HepG2 (cell line): ENCODE data around the gene ZNF189. TPM values are rescaled to one million over a fixed set of nuclear protein-coding genes. Genes with fewer than 3 reads are reported as not detected.
A peak's percentile ranks its signal among the peaks of the same experiment; 100 is the strongest.

Source experiments
- AHR ChIP-seq: IDR thresholded peaks from 2 replicates; pipeline ENCODE4 v1.6.1; 2018; ENCODE audit warnings: missing genetic modification reagents, missing compliant biosample characterization
- DPF2 ChIP-seq: sonication (generic); formaldehyde crosslinking; IDR thresholded peaks from 2 replicates; pipeline ENCODE4 v1.4.0; 2020; ENCODE audit warnings: mild to moderate bottlenecking, low read depth, missing genetic modification reagents, borderline replicate concordance
- HDAC1 ChIP-seq: sonication (generic); formaldehyde crosslinking; IDR thresholded peaks from 2 replicates; pipeline ENCODE4 v1.5.1; 2020; ENCODE audit warnings: mild to moderate bottlenecking, missing genetic modification reagents
- HINFP ChIP-seq: sonication (generic); formaldehyde crosslinking; IDR thresholded peaks from 2 replicates; pipeline ENCODE4 v1.4.0; 2020; ENCODE audit warnings: low read depth, mild to moderate bottlenecking, missing genetic modification reagents
- IRX3 ChIP-seq: sonication (generic); formaldehyde crosslinking; IDR thresholded peaks from 2 replicates; pipeline ENCODE4 v1.8.1; 2023; ENCODE audit warnings: mild to moderate bottlenecking, low read depth, missing genetic modification reagents, borderline replicate concordance
- KAT2B ChIP-seq: fragments of 150-350 bp; IDR thresholded peaks from 2 replicates; pipeline ENCODE4 v1.6.1; 2014; ENCODE audit warnings: low read depth, low read length, borderline replicate concordance
- KDM2A ChIP-seq: sonication (generic); formaldehyde crosslinking; IDR thresholded peaks from 2 replicates; pipeline ENCODE4 v1.4.0; 2020; ENCODE audit warnings: low read depth, missing genetic modification reagents, borderline replicate concordance
- MXD3 ChIP-seq: IDR thresholded peaks from 2 replicates; pipeline ENCODE4 v1.6.1; 2016; ENCODE audit warnings: mild to moderate bottlenecking, missing biosample characterization, missing genetic modification reagents
- NFRKB ChIP-seq: fragments of 450-650 bp; IDR thresholded peaks from 2 replicates; pipeline ENCODE4 v1.6.1; 2017
- RAD51 ChIP-seq: fragments of 450-650 bp; IDR thresholded peaks from 2 replicates; pipeline ENCODE4 v1.6.1; 2016; ENCODE audit warnings: borderline replicate concordance
- SALL1 ChIP-seq: sonication (generic); formaldehyde crosslinking; IDR thresholded peaks from 2 replicates; pipeline ENCODE4 v1.8.0; 2022; ENCODE audit warnings: mild to moderate bottlenecking, missing genetic modification reagents
- SMARCE1 ChIP-seq: fragments of 450-650 bp; IDR thresholded peaks from 2 replicates; pipeline ENCODE4 v1.6.1; 2017; ENCODE audit warnings: borderline replicate concordance
- SNAI1 ChIP-seq: sonication (generic); formaldehyde crosslinking; IDR thresholded peaks from 2 replicates; pipeline ENCODE4 v1.5.0; 2020; ENCODE audit warnings: mild to moderate bottlenecking, missing genetic modification reagents, borderline replicate concordance
- SNAPC2 ChIP-seq: sonication (generic); formaldehyde crosslinking; IDR thresholded peaks from 2 replicates; pipeline ENCODE4 v1.8.1; 2022; ENCODE audit warnings: mild to moderate bottlenecking, missing genetic modification reagents
- SP4 ChIP-seq: sonication (generic); formaldehyde crosslinking; IDR thresholded peaks from 2 replicates; pipeline ENCODE4 v1.8.1; 2023; ENCODE audit warnings: mild to moderate bottlenecking, missing genetic modification reagents
- ZEB1 ChIP-seq: IDR thresholded peaks from 2 replicates; pipeline ENCODE4 v1.6.1; 2012; ENCODE audit warnings: mild to moderate bottlenecking, low read depth, inconsistent platforms; ENCODE audit not compliant: insufficient replicate concordance
- ZFP36L1 ChIP-seq: sonication (generic); formaldehyde crosslinking; IDR thresholded peaks from 2 replicates; pipeline ENCODE4 v1.8.0; 2022; ENCODE audit warnings: mild to moderate bottlenecking, missing genetic modification reagents, moderate library complexity
- ZFYVE20 ChIP-seq: sonication (generic); formaldehyde crosslinking; IDR thresholded peaks from 2 replicates; pipeline ENCODE4 v1.8.0; 2023; ENCODE audit warnings: low read depth, mild to moderate bottlenecking, moderate library complexity, missing genetic modification reagents, borderline replicate concordance
- ZNF20 ChIP-seq: sonication (generic); formaldehyde crosslinking; IDR thresholded peaks from 2 replicates; pipeline ENCODE4 v1.4.0; 2020; ENCODE audit warnings: mild to moderate bottlenecking, moderate library complexity, missing genetic modification reagents
- ZNF292 ChIP-seq: sonication (generic); formaldehyde crosslinking; IDR thresholded peaks from 2 replicates; pipeline ENCODE4 v1.8.1; 2022; ENCODE audit warnings: mild to moderate bottlenecking, low read depth, missing genetic modification reagents, borderline replicate concordance
- ZNF331 ChIP-seq: sonication (generic); formaldehyde crosslinking; IDR thresholded peaks from 2 replicates; pipeline ENCODE4 v1.4.0; 2020; ENCODE audit warnings: missing genetic modification reagents
- ZNF441 ChIP-seq: sonication (generic); formaldehyde crosslinking; IDR thresholded peaks from 2 replicates; pipeline ENCODE4 v1.7.0; 2021; ENCODE audit warnings: missing genetic modification reagents, borderline replicate concordance
- ZNF556 ChIP-seq: sonication (generic); formaldehyde crosslinking; IDR thresholded peaks from 2 replicates; pipeline ENCODE4 v1.4.0; 2020; ENCODE audit warnings: mild to moderate bottlenecking, missing genetic modification reagents, borderline replicate concordance
- ZNF563 ChIP-seq: sonication (generic); formaldehyde crosslinking; IDR thresholded peaks from 2 replicates; pipeline ENCODE4 v1.8.0; 2022; ENCODE audit warnings: mild to moderate bottlenecking, moderate library complexity, missing genetic modification reagents
- ZNF597 ChIP-seq: sonication (generic); formaldehyde crosslinking; IDR thresholded peaks from 2 replicates; pipeline ENCODE4 v1.5.0; 2020; ENCODE audit warnings: missing genetic modification reagents
- ZNF615 ChIP-seq: sonication (generic); formaldehyde crosslinking; IDR thresholded peaks from 2 replicates; pipeline ENCODE4 v1.5.0; 2020; ENCODE audit warnings: mild to moderate bottlenecking, missing genetic modification reagents, borderline replicate concordance
- ZNF747 ChIP-seq: sonication (generic); formaldehyde crosslinking; IDR thresholded peaks from 2 replicates; pipeline ENCODE4 v1.8.1; 2023; ENCODE audit warnings: missing genetic modification reagents, mild to moderate bottlenecking, borderline replicate concordance
- ZNF839 ChIP-seq: sonication (generic); formaldehyde crosslinking; IDR thresholded peaks from 2 replicates; pipeline ENCODE4 v1.4.0; 2020; ENCODE audit warnings: missing genetic modification reagents, mild to moderate bottlenecking, borderline replicate concordance
- polyA plus RNA-seq, 8 experiments: library from polyadenylated mRNA; depleted of rRNA in 3 of 8; stranded (reverse) in 7 of 8; unstranded in 1 of 8; fragments of >200 nt; fragmentation: Illumina TruSeq in 4 of 8; extraction: Trizol in 4 of 8; gene quantifications; 2 replicates each; pipeline versions ENCODE4 v1.2.1 to v1.2.3, GENCODE V29; 2011 to 2016; ENCODE audit warnings: low read depth in 4 of 8, missing spikeins in 1 of 8, mixed read lengths in 1 of 8; ENCODE audit not compliant: insufficient read depth in 1 of 8
- total RNA-seq, 5 experiments: library from RNA; depleted of rRNA; stranded (reverse); fragments of >200 nt; fragmentation: Illumina TruSeq; extraction: Trizol; gene quantifications; 2 replicates each; pipeline ENCODE4 v1.2.3, GENCODE V29; 2016; ENCODE audit warnings: low read depth in 1 of 5
- TF ChIP-seq, protein P1 (sequence below): IDR thresholded peaks from 2 replicates; pipeline ENCODE4 v1.6.1; 2012; ENCODE audit warnings: inconsistent platforms

Gene ZNF189
- total and polyA plus RNA-seq, 2 of the 13 experiments (the other 11 are each of a cell fraction or from before 2014, with no cell fraction given) = 8.4 to 50.0 TPM

- TF ChIP-seq ZNF597 (CRISPR knock-in tag) (no peak), HINFP (CRISPR knock-in tag) (no peak), ZNF441 (CRISPR knock-in tag) (no peak), SP4 (CRISPR knock-in tag) (no peak), ZNF292 (CRISPR knock-in tag) (peak; percentile 69; the same call in 1 of the 2 replicates), ZNF20 (CRISPR knock-in tag) (no peak), ZFYVE20 (no peak), AHR (CRISPR knock-in tag) (no peak), ZEB1 (no peak), RAD51 (no peak), NFRKB (no peak), KAT2B (no peak), SALL1 (CRISPR knock-in tag) (no peak; the same call in 1 of the 2 replicates), KDM2A (CRISPR knock-in tag) (no peak), HDAC1 (CRISPR knock-in tag) (peak; percentile 84), ZNF615 (CRISPR knock-in tag) (no peak), ZNF563 (CRISPR knock-in tag) (no peak), SMARCE1 (no peak), ZNF747 (no peak), ZNF331 (CRISPR knock-in tag) (peak; percentile 31; the same call in 1 of the 2 replicates), DPF2 (no peak), SNAPC2 (CRISPR knock-in tag) (no peak), MXD3 (CRISPR knock-in tag) (no peak), ZFP36L1 (CRISPR knock-in tag) (no peak), IRX3 (no peak), ZNF556 (CRISPR knock-in tag) (no peak), SNAI1 (CRISPR knock-in tag) (no peak), ZNF839 (no peak)
- TF ChIP-seq, protein P1, sequence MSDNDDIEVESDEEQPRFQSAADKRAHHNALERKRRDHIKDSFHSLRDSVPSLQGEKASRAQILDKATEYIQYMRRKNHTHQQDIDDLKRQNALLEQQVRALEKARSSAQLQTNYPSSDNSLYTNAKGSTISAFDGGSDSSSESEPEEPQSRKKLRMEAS = 0 out of 2 replicates have a peak, but pooled peaks have one; percentile 8
These were observed 46.8 kb downstream of the ZNF189 start (continued) for GRCh38 chr9:101445353-101446029.
